GM12878 (cell line): Measurements from ENCODE around the gene ZBTB7B. TPM values are rescaled to one million over a fixed set of nuclear protein-coding genes. Genes with fewer than 3 reads are reported as not detected.

Source experiments
- ATAC-seq: fragments of 200-7000 bp; cut with Tn5 transposase; 3 replicates; pipeline ENCODE4 v1.9.1; 2020; ENCODE audit warnings: mild to moderate bottlenecking, moderate library complexity
- BruUV-seq: library from RNA; stranded (reverse); fragments of 400-500 nt; replicated peaks from 2 replicates; lab custom pipeline; 2021; lab: Mats Ljungman, UMichigan
- CTCF ChIA-PET: fragments of 300-600 bp; sonication (Branson Sonifier 250); formaldehyde crosslinking; extraction: SDS; loops from one replicate; lab custom pipeline; 2021; ENCODE audit warnings: inconsistent platforms; lab: Yijun Ruan, JAX
- POLR2A ChIA-PET: fragments of 350-600 bp; formaldehyde crosslinking; extraction: SDS; loops from one replicate; lab custom pipeline; 2021; ENCODE audit warnings: inconsistent platforms; lab: Charles Lee
- RAD21 ChIA-PET: fragments of 300-600 bp; sonication (Branson Sonifier 250); formaldehyde crosslinking; loops from one replicate; lab custom pipeline; 2023; ENCODE audit warnings: antibody characterized with exemption; ENCODE audit not compliant: unreplicated experiment; lab: Charles Lee
- SMC1A ChIA-PET: fragments of 300-600 bp; sonication (Branson Sonifier 250); formaldehyde crosslinking; loops from one replicate; lab custom pipeline; 2023; ENCODE audit not compliant: unreplicated experiment, uncharacterized antibody; lab: Charles Lee
- DNase-seq: peaks from one replicate; pipeline ENCODE4 v3.0.0-alpha.2; 2011; ENCODE audit warnings: low read depth, low spot score
- FAIRE-seq: peaks from 3 replicates; lab custom pipeline; 2011; peaks lifted over from hg19 to GRCh38; lab: Jason Lieb, UNC
- H2AFZ ChIP-seq: 2 replicates; pipeline ENCODE4 v1.6.0; 2011; ENCODE audit warnings: low read depth, low read length, control low read depth; ENCODE audit not compliant: control insufficient read depth
- H3K27ac ChIP-seq: 2 replicates; pipeline ENCODE4 v1.5.1; 2011; ENCODE audit warnings: control low read depth; ENCODE audit not compliant: control insufficient read depth, insufficient read depth
- H3K27me3 ChIP-seq, 2 experiments: replicated peaks in 1 of 2; 2 replicates each; pipeline versions ENCODE4 v1.6.0 to v1.6.1; 2011; ENCODE audit warnings: low read length in 1 of 2; ENCODE audit not compliant: control insufficient read depth in 2 of 2, insufficient read depth in 2 of 2
- H3K36me3 ChIP-seq, 2 experiments: 2 replicates each; pipeline ENCODE4 v1.5.1; 2011; ENCODE audit warnings: low read length in 1 of 2; ENCODE audit not compliant: control insufficient read depth in 2 of 2, insufficient read depth in 2 of 2
- H3K4me1 ChIP-seq: 2 replicates; pipeline ENCODE4 v1.6.1; 2011; ENCODE audit warnings: mild to moderate bottlenecking, low read length, moderate library complexity, mixed read lengths; ENCODE audit not compliant: control insufficient read depth, insufficient read depth
- H3K4me2 ChIP-seq: 2 replicates; pipeline ENCODE4 v1.6.0; 2011; ENCODE audit warnings: control low read depth; ENCODE audit not compliant: control insufficient read depth, insufficient read depth
- H3K4me3 ChIP-seq: fragments of 200-600 bp; sonication (generic); 2 replicates; pipeline ENCODE4 v1.5.1; 2016
- H3K79me2 ChIP-seq: 2 replicates; pipeline ENCODE4 v1.6.0; 2011; ENCODE audit warnings: low read length; ENCODE audit not compliant: control insufficient read depth, insufficient read depth
- H3K9ac ChIP-seq: 2 replicates; pipeline ENCODE4 v1.8.0; 2011; ENCODE audit warnings: low read length, control low read depth, mixed read lengths; ENCODE audit not compliant: control insufficient read depth, insufficient read depth
- H3K9me3 ChIP-seq: replicated peaks from 3 replicates; pipeline ENCODE4 v1.5.1; 2011; ENCODE audit warnings: mild to moderate bottlenecking, low read length; ENCODE audit not compliant: control insufficient read depth, insufficient read depth
- H4K20me1 ChIP-seq: 2 replicates; pipeline ENCODE4 v1.6.0; 2011; ENCODE audit not compliant: control insufficient read depth, insufficient read depth
- BHLHE40 ChIP-seq, 2 experiments: fragments of 450-650 bp in 1 of 2; IDR thresholded peaks; 2 replicates each; pipeline ENCODE4 v1.6.1; 2011 to 2017; ENCODE audit warnings: low read depth in 2 of 2, borderline replicate concordance in 1 of 2, improper control_type of control experiment in 1 of 2, low read length in 1 of 2, mild to moderate bottlenecking in 1 of 2
- CBX5 ChIP-seq: sonication (generic); IDR thresholded peaks from 2 replicates; pipeline ENCODE4 v1.6.1; 2016; ENCODE audit warnings: low read depth, moderate library complexity, mild to moderate bottlenecking, inconsistent platforms
- EP300 ChIP-seq, 2 experiments: fragments of 150-350 bp in 1 of 2; IDR thresholded peaks; 2 replicates each; pipeline ENCODE4 v1.6.1; 2011 to 2012; ENCODE audit warnings: low read depth in 2 of 2, low read length in 2 of 2, borderline replicate concordance in 1 of 2, improper control_type of control experiment in 1 of 2, inconsistent platforms in 1 of 2; ENCODE audit not compliant: control insufficient read depth in 1 of 2
- FOXM1 ChIP-seq: IDR thresholded peaks from 2 replicates; pipeline ENCODE4 v1.6.1; 2012; ENCODE audit warnings: low read depth, mild to moderate bottlenecking, inconsistent platforms, low read length, moderate library complexity
- NBN ChIP-seq: fragments of 450-650 bp; IDR thresholded peaks from 2 replicates; pipeline ENCODE4 v1.6.1; 2016
- NFXL1 ChIP-seq: fragments of 450-650 bp; IDR thresholded peaks from 2 replicates; pipeline ENCODE4 v1.6.1; 2017; ENCODE audit warnings: antibody characterized with exemption, mild to moderate bottlenecking, borderline replicate concordance
- NFYA ChIP-seq: IDR thresholded peaks from 2 replicates; pipeline ENCODE4 v1.6.1; 2011; ENCODE audit warnings: low read depth, mild to moderate bottlenecking, low read length, improper control_type of control experiment, borderline replicate concordance
- SIN3A ChIP-seq: IDR thresholded peaks from 2 replicates; pipeline ENCODE4 v1.6.1; 2012; ENCODE audit warnings: low read depth, low read length, improper control_type of control experiment
- SRF ChIP-seq, 2 experiments: IDR thresholded peaks; 2 replicates each; pipeline ENCODE4 v1.6.1; 2011; ENCODE audit warnings: low read depth in 2 of 2, low read length in 2 of 2, mild to moderate bottlenecking in 1 of 2, moderate library complexity in 1 of 2
- STAT3 ChIP-seq: IDR thresholded peaks from 2 replicates; pipeline ENCODE4 v1.6.1; 2011; ENCODE audit warnings: low read depth, low read length, improper control_type of control experiment
- SUPT20H ChIP-seq: IDR thresholded peaks from 2 replicates; pipeline ENCODE4 v1.6.1; 2011; ENCODE audit warnings: low read depth, mild to moderate bottlenecking, low read length, moderate library complexity, borderline replicate concordance; ENCODE audit not compliant: control insufficient read depth
- YBX1 ChIP-seq: fragments of 450-650 bp; IDR thresholded peaks from 2 replicates; pipeline ENCODE4 v1.6.1; 2016; ENCODE audit warnings: antibody characterized with exemption
- WGBS: methylation state at CpG from one replicate; pipeline ENCODE4 v1.1.6; 2016; ENCODE audit warnings: low lambda C conversion rate; ENCODE audit not compliant: insufficient replicate concordance, insufficient coverage; ENCODE audit errors: missing lambda C conversion rate; 5-methylcytosine and 5-hydroxymethylcytosine counted together
- in situ Hi-C: fragments of 300-500 bp; cut with MboI; formaldehyde crosslinking; loops from 9 replicates; pipeline ENCODE4 v1.14.3; 2018; ENCODE audit warnings: mixed read lengths
- intact Hi-C: fragments of 100-400 bp; cut with micrococcal nuclease; formaldehyde crosslinking; loops from one replicate; pipeline ENCODE4 v1.14.2; 2022; ENCODE audit not compliant: unreplicated experiment
- polyA plus RNA-seq, 11 experiments: library from polyadenylated mRNA; depleted of rRNA in 4 of 11; unstranded in 6 of 11; stranded (reverse) in 5 of 11; fragments of >200 nt; fragmentation: Nextera tagmentation in 4 of 11; fragmentation: Illumina TruSeq in 1 of 11; extraction: Ambion mirVana in 4 of 11; extraction: Trizol in 1 of 11; gene quantifications; 1 replicate in 1 of 11; 2 replicates in 10 of 11; pipeline versions ENCODE4 v1.2.1 to v1.2.3, GENCODE V29; 2011 to 2016; ENCODE audit warnings: inconsistent platforms in 2 of 11, missing spikeins in 2 of 11, low read depth in 1 of 11
- total RNA-seq, 4 experiments: library from RNA; depleted of rRNA in 3 of 4; stranded (reverse); fragments of >200 nt in 3 of 4; fragmentation: Illumina TruSeq in 1 of 4; extraction: Trizol in 1 of 4; gene quantifications; 2 replicates each; pipeline versions ENCODE4 v1.2.1 to v1.2.3, GENCODE V29; 2013 to 2021
- TF ChIP-seq, protein P1 (sequence below): fragments of 450-650 bp; formaldehyde crosslinking; IDR thresholded peaks from 2 replicates; pipeline ENCODE4 v1.5.0; 2022; ENCODE audit warnings: mild to moderate bottlenecking, missing genetic modification characterization
- TF ChIP-seq, protein P2 (sequence below): IDR thresholded peaks from 2 replicates; pipeline ENCODE4 v1.6.1; 2012; ENCODE audit warnings: low read depth, low read length, improper control_type of control experiment

ZBTB7B gene
- total and polyA plus RNA-seq, 10 of the 15 experiments (the other 5 are each of a cell fraction or from before 2014, with no cell fraction given): 0.11 to 44.9 (median 11.3) TPM

DNA sequence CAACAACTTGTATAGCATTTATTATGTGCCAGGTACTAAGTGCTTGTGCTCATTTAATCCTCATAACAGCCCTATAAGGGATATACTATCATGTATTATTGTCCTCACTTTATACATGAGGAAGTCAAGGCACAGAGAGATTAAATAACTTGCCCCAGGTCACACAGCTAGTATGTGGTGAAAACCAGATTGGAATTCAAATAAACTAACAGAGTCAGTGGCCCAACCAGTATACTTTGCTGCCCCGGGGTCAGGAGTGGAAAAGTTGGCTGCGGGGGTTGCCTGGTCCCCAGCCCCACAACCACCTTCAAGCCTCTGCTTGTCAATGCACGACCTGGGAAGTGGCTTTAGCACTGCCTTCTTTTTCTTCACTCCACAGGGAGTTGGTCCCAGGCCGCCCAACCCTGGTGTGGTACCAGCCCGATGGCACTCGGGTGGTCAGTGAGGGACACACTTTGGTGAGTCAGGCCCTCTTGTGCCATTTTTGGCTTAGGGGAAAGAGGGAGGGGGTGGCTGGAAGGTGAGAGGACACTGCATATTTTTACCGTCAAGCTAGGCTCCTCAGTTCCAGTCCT is 51.0 kb downstream of the ZBTB7B start:
- WGBS: 89% methylated on average over 7 of the region's 7 CpGs
- DNase-seq (no peak), FAIRE-seq (no peak), ATAC-seq (no peak)
- Histone ChIP-seq H3K36me3 (no peaks in the 10 kb centered on the region), H4K20me1 (no peaks in the 10 kb centered on the region), H3K9me3 (no peaks in the 10 kb centered on the region), H3K4me1 (peaks cover 13% of the 10 kb centered on the region), H3K79me2 (no peaks in the 10 kb centered on the region; the same call in 1 of the 2 replicates), H3K4me2 (no peak overlapping the region; the same call in 1 of the 2 replicates), H3K9ac (no peak overlapping the region), H3K4me3 (no peak overlapping the region), H3K27ac (no peak overlapping the region), H3K27me3 (no peaks in the 10 kb centered on the region), H2AFZ (no peak overlapping the region)
- ChIA-PET CTCF (interaction anchor here (1.4 to 15.5 kb wide), 6 partner anchors 8 to 38 kb away, joined by 3 to 195 read pairs (median 17); partner anchors contain the start of gene EFNA4), POLR2A (interaction anchor here (1.2 kb wide), 1 partner anchor 36 kb away, joined by 3 read pairs; no protein-coding TSS in a partner anchor), SMC1A (interaction anchor here (0.7 to 1.6 kb wide), 5 partner anchors 27 to 493 kb away, joined by 3 to 5 read pairs (median 3); no protein-coding TSS in a partner anchor), RAD21 (interaction anchor here (1.0 to 2.1 kb wide), 3 partner anchors 10 to 54 kb away, joined by 3 to 5 read pairs (median 3); no protein-coding TSS in a partner anchor)
- BruUV-seq: no TSS peak
- in situ Hi-C loops: no loop called here
- intact Hi-C loops: no loop called here
- no peak for TF ChIP-seq SRF (IDR thresholded peaks at IDR 0.05; ENCODE audit: low read depth in 2 of 2, low read length in 2 of 2)
- TF ChIP-seq EP300 (IDR thresholded peaks at IDR 0.05; ENCODE audit: borderline replicate concordance in 1 of 2, control insufficient read depth in 1 of 2, low read depth in 2 of 2, low read length in 2 of 2): no peak
- TF ChIP-seq STAT3: no peak
- no peak for TF ChIP-seq NFYA
- TF ChIP-seq, protein P1, sequence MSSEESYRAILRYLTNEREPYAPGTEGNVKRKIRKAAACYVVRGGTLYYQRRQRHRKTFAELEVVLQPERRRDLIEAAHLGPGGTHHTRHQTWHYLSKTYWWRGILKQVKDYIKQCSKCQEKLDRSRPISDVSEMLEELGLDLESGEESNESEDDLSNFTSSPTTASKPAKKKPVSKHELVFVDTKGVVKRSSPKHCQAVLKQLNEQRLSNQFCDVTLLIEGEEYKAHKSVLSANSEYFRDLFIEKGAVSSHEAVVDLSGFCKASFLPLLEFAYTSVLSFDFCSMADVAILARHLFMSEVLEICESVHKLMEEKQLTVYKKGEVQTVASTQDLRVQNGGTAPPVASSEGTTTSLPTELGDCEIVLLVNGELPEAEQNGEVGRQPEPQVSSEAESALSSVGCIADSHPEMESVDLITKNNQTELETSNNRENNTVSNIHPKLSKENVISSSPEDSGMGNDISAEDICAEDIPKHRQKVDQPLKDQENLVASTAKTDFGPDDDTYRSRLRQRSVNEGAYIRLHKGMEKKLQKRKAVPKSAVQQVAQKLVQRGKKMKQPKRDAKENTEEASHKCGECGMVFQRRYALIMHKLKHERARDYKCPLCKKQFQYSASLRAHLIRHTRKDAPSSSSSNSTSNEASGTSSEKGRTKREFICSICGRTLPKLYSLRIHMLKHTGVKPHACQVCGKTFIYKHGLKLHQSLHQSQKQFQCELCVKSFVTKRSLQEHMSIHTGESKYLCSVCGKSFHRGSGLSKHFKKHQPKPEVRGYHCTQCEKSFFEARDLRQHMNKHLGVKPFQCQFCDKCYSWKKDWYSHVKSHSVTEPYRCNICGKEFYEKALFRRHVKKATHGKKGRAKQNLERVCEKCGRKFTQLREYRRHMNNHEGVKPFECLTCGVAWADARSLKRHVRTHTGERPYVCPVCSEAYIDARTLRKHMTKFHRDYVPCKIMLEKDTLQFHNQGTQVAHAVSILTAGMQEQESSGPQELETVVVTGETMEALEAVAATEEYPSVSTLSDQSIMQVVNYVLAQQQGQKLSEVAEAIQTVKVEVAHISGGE: no peak
- no peak for TF ChIP-seq YBX1
- TF ChIP-seq CBX5: no peak
- no peak for TF ChIP-seq SUPT20H
- TF ChIP-seq BHLHE40 (IDR thresholded peaks at IDR 0.05; ENCODE audit: borderline replicate concordance in 1 of 2, low read depth in 2 of 2, low read length in 1 of 2): no peak
- no peak for TF ChIP-seq FOXM1
- no peak for TF ChIP-seq SIN3A
- TF ChIP-seq, protein P2, sequence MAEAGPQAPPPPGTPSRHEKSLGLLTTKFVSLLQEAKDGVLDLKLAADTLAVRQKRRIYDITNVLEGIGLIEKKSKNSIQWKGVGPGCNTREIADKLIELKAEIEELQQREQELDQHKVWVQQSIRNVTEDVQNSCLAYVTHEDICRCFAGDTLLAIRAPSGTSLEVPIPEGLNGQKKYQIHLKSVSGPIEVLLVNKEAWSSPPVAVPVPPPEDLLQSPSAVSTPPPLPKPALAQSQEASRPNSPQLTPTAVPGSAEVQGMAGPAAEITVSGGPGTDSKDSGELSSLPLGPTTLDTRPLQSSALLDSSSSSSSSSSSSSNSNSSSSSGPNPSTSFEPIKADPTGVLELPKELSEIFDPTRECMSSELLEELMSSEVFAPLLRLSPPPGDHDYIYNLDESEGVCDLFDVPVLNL: no peak
- no peak for TF ChIP-seq NBN
- TF ChIP-seq NFXL1: no peak
